ENCODE results near the gene MYH10.

GRCh38 chr17:8628609-8629169 is 1.8 kb downstream of the MYH10 start:
- TF ChIP-seq ZNF274 (IDR thresholded peaks at IDR 0.05; ENCODE audit: low read depth, low read length) (no peak), YY1 (IDR thresholded peaks at IDR 0.05; ENCODE audit: insufficient read depth, insufficient read length) (no peak)

All from NT2/D1 (cell line).